Measurements from ENCODE around the gene PADI1.

The PADI1 gene

GRCh38 chr1:17181781-17182464, 23.0 kb upstream of the PADI1 start:
- no peak for DNase-seq (ENCODE audit: low read depth in 2 of 2)

GRCh38 chr1:17183388-17184160, 21.4 kb upstream of the PADI1 start:
- DNase-seq (ENCODE audit: low read depth in 2 of 2) = no peak

- no peak for DNase-seq (ENCODE audit: low read depth in 2 of 2)
Measured at GRCh38 chr1:17184161-17184665, 20.7 kb upstream of the PADI1 start.

- DNase-seq (ENCODE audit: low read depth in 2 of 2) = no peak
Measured at GRCh38 chr1:17184822-17185484, 20.0 kb upstream of the PADI1 start.

GRCh38 chr1:17185485-17185860, 19.5 kb upstream of the PADI1 start:
- DNase-seq (ENCODE audit: low read depth in 2 of 2) = no peak

GRCh38 chr1:17186216-17186909, 18.6 kb upstream of the PADI1 start:
- no peak for DNase-seq (ENCODE audit: low read depth in 2 of 2)

- no peak for DNase-seq (ENCODE audit: low read depth in 2 of 2)
Measured at GRCh38 chr1:17187051-17187450, 17.9 kb upstream of the PADI1 start.

- no peak for DNase-seq (ENCODE audit: low read depth in 2 of 2)
Measured at GRCh38 chr1:17188217-17188616, 16.7 kb upstream of the PADI1 start.

GRCh38 chr1:17188889-17189631, 15.9 kb upstream of the PADI1 start:
- DNase-seq (ENCODE audit: low read depth in 2 of 2) = no peak

- DNase-seq (ENCODE audit: low read depth in 2 of 2) = no peak
Measured at GRCh38 chr1:17189632-17189990, 15.3 kb upstream of the PADI1 start.

- peak; percentile 91 for DNase-seq (ENCODE audit: low read depth in 2 of 2)
Measured at GRCh38 chr1:17190010-17190995, 14.6 kb upstream of the PADI1 start.

- no peak for DNase-seq (ENCODE audit: low read depth in 2 of 2)
Measured at GRCh38 chr1:17191990-17192242, 13.0 kb upstream of the PADI1 start.

GRCh38 chr1:17192394-17193221, 12.3 kb upstream of the PADI1 start:
- no peak for DNase-seq (ENCODE audit: low read depth in 2 of 2)

GRCh38 chr1:17193222-17194132, 11.5 kb upstream of the PADI1 start:
- no peak for DNase-seq (ENCODE audit: low read depth in 2 of 2)

- DNase-seq (ENCODE audit: low read depth in 2 of 2) = no peak
Measured at GRCh38 chr1:17194133-17194475, 10.8 kb upstream of the PADI1 start.

- no peak for DNase-seq (ENCODE audit: low read depth in 2 of 2)
Measured at GRCh38 chr1:17194615-17195528, 10.1 kb upstream of the PADI1 start.

- DNase-seq (ENCODE audit: low read depth in 2 of 2) = no peak
Measured at GRCh38 chr1:17195731-17196130, 9.2 kb upstream of the PADI1 start.

Data from fibroblast of skin of left quadriceps (primary cell).